ENCODE data around the gene ARL13A.
"Not testable (repeated sequence)": the region's sequence is repeated elsewhere in the genome, so short reads cannot be mapped to it uniquely, and the experiment has no call there.

ARL13A gene

GRCh38 chrX:100969408-100969807 lies at the start of gene ARL13A:
Gene ARL13A, plus strand, starts transcription at chrX:100969708. Its CDS starts 3,982 bp downstream, at chrX:100973690.
- DNase-seq (ENCODE audit: low read depth), result no peak

- DNase-seq (ENCODE audit: low read depth), result no peak
Observed at GRCh38 chrX:100924375-100924774, 45.1 kb upstream of the ARL13A start.

- DNase-seq (ENCODE audit: low read depth), result no peak
Observed at GRCh38 chrX:100926453-100926852, 43.1 kb upstream of the ARL13A start.

- DNase-seq (ENCODE audit: low read depth), result no peak
Observed at GRCh38 chrX:100928660-100929613, 40.6 kb upstream of the ARL13A start, which contains the start of gene XKRX. Gene XKRX, minus strand, starts transcription at chrX:100928917. Its CDS starts 613 bp downstream, at chrX:100928304.

GRCh38 chrX:100931218-100931924 lies 38.1 kb upstream of the ARL13A start:
- no peak for DNase-seq (ENCODE audit: low read depth)

GRCh38 chrX:100931925-100932285 lies 37.6 kb upstream of the ARL13A start:
- DNase-seq (ENCODE audit: low read depth), result no peak

- DNase-seq (ENCODE audit: low read depth), result no peak
Observed at GRCh38 chrX:100935767-100936166, 33.7 kb upstream of the ARL13A start.

- DNase-seq (ENCODE audit: low read depth), result no peak
Observed at GRCh38 chrX:100939333-100939732, 30.2 kb upstream of the ARL13A start.

- no peak for DNase-seq (ENCODE audit: low read depth)
Observed at GRCh38 chrX:100944601-100945000, 24.9 kb upstream of the ARL13A start.

GRCh38 chrX:100946299-100946927 lies 23.1 kb upstream of the ARL13A start:
- DNase-seq (ENCODE audit: low read depth), result no peak

GRCh38 chrX:100948557-100948956 lies 21.0 kb upstream of the ARL13A start:
- no peak for DNase-seq (ENCODE audit: low read depth)

GRCh38 chrX:100962811-100963210 lies 6.7 kb upstream of the ARL13A start:
- DNase-seq (ENCODE audit: low read depth), result no peak

GRCh38 chrX:100964362-100964761 lies 5.1 kb upstream of the ARL13A start:
- DNase-seq (ENCODE audit: low read depth), result no peak

- no peak for DNase-seq (ENCODE audit: low read depth)
Observed at GRCh38 chrX:100969936-100970335, 428 bp downstream of the ARL13A start.

- no peak for DNase-seq (ENCODE audit: low read depth)
Observed at GRCh38 chrX:100973411-100973810, 3.9 kb downstream of the ARL13A start.

GRCh38 chrX:100975212-100975611 lies 5.7 kb downstream of the ARL13A start:
- DNase-seq (ENCODE audit: low read depth), result no peak

- DNase-seq (ENCODE audit: low read depth), result no peak
Observed at GRCh38 chrX:100976211-100976610, 6.7 kb downstream of the ARL13A start.

- no peak for DNase-seq (ENCODE audit: low read depth)
Observed at GRCh38 chrX:100979881-100980607, 10.5 kb downstream of the ARL13A start.

GRCh38 chrX:100980608-100981497 lies 11.3 kb downstream of the ARL13A start:
- no peak for DNase-seq (ENCODE audit: low read depth)

GRCh38 chrX:100981498-100981845 lies 12.0 kb downstream of the ARL13A start:
- not testable (repeated sequence) for DNase-seq (ENCODE audit: low read depth)

GRCh38 chrX:100984818-100985217 lies 15.3 kb downstream of the ARL13A start:
- DNase-seq (ENCODE audit: low read depth), result no peak
